ENCODE measurements around the gene EPHB2. TPM values are rescaled to one million over a fixed set of nuclear protein-coding genes. Genes with fewer than 3 reads are reported as not detected.

The EPHB2 gene
- total and polyA plus RNA-seq, 2 of the 8 experiments (the other 6 are each of a cell fraction or from before 2014, with no cell fraction given) = 15.8 to 17.2 TPM

- TF ChIP-seq FOSL1 (IDR thresholded peaks at IDR 0.05; ENCODE audit: insufficient read depth, low read depth, low read length) (no peak), BCL11A (IDR thresholded peaks at IDR 0.05; ENCODE audit: low read depth in 2 of 2, low read length in 2 of 2) (no peak)
These were observed 129.2 kb downstream of the EPHB2 start (continued) for GRCh38 chr1:22839806-22840205.
